PC-3 (cell line): ENCODE measurements around the gene LPCAT1. TPM values are rescaled to one million over a fixed set of nuclear protein-coding genes. Genes with fewer than 3 reads are reported as not detected.

Experiments
- ATAC-seq: fragments of 200-7000 bp; cut with Tn5 transposase; 2 replicates; pipeline ENCODE4 v1.9.1; 2020; ENCODE audit warnings: mild to moderate bottlenecking, moderate library complexity
- BruUV-seq: library from RNA; stranded (reverse); fragments of 400-500 nt; replicated peaks from 2 replicates; lab custom pipeline; 2021; lab: Mats Ljungman, UMichigan
- CTCF ChIA-PET: fragments of 300-600 bp; sonication (Branson Sonifier 250); formaldehyde crosslinking; loops from one replicate; lab custom pipeline; 2022; ENCODE audit warnings: antibody characterized with exemption; lab: Charles Lee
- POLR2A ChIA-PET: fragments of 300-600 bp; sonication (Branson Sonifier 250); formaldehyde crosslinking; loops from one replicate; lab custom pipeline; 2022; ENCODE audit warnings: antibody characterized with exemption; ENCODE audit not compliant: unreplicated experiment; lab: Charles Lee
- DNase-seq: peaks from one replicate; pipeline ENCODE4 v3.0.0-alpha.2; 2015
- H2AFZ ChIP-seq: fragments of 300-600 bp; sonication (generic); 2 replicates; pipeline ENCODE4 v1.6.0; 2016; ENCODE audit warnings: antibody characterized with exemption, low read length
- H3F3A ChIP-seq: fragments of 300-600 bp; sonication (generic); one replicate; pipeline ENCODE4 v1.6.0; 2017; ENCODE audit warnings: antibody characterized with exemption, low read length, control low read depth, mild to moderate bottlenecking; ENCODE audit not compliant: unreplicated experiment
- H3K27ac ChIP-seq: fragments of 300-600 bp; sonication (generic); 2 replicates; pipeline ENCODE4 v1.5.1; 2016; ENCODE audit warnings: mild to moderate bottlenecking, low read length
- H3K27me3 ChIP-seq: fragments of 300-600 bp; sonication (generic); 2 replicates; pipeline ENCODE4 v1.6.1; 2016; ENCODE audit warnings: low read length, mixed read lengths
- H3K36me3 ChIP-seq: fragments of 300-600 bp; sonication (generic); 2 replicates; pipeline ENCODE4 v1.6.1; 2016; ENCODE audit warnings: low read depth, mixed run types, low read length, mixed read lengths
- H3K4me1 ChIP-seq: fragments of 300-600 bp; sonication (generic); 2 replicates; pipeline ENCODE4 v1.5.1; 2016; ENCODE audit warnings: low read length; ENCODE audit not compliant: insufficient read depth
- H3K4me2 ChIP-seq: fragments of 300-600 bp; sonication (generic); 2 replicates; pipeline ENCODE4 v1.6.0; 2016; ENCODE audit warnings: low read length
- H3K4me3 ChIP-seq: fragments of 300-600 bp; sonication (generic); 2 replicates; pipeline ENCODE4 v1.5.1; 2016; ENCODE audit warnings: mild to moderate bottlenecking, low read length, mixed read lengths
- H3K79me2 ChIP-seq: fragments of 300-600 bp; sonication (generic); 2 replicates; pipeline ENCODE4 v1.6.1; 2017; ENCODE audit warnings: low read length, mixed read lengths
- H3K9ac ChIP-seq: fragments of 300-600 bp; sonication (generic); 2 replicates; pipeline ENCODE4 v1.6.0; 2016; ENCODE audit warnings: mild to moderate bottlenecking, low read length
- H3K9me2 ChIP-seq: fragments of 300-600 bp; sonication (generic); replicated peaks from 2 replicates; pipeline ENCODE4 v1.6.1; 2016; ENCODE audit warnings: mixed run types, low read length, mixed read lengths
- H3K9me3 ChIP-seq: fragments of 300-600 bp; sonication (generic); 2 replicates; pipeline ENCODE4 v1.6.1; 2016; ENCODE audit warnings: low read length, mixed read lengths
- H4K20me1 ChIP-seq: fragments of 300-600 bp; sonication (generic); 2 replicates; pipeline ENCODE4 v1.6.1; 2016; ENCODE audit warnings: low read length, mixed read lengths
- EZH2 ChIP-seq: fragments of 300-600 bp; sonication (generic); IDR thresholded peaks from one replicate; pipeline ENCODE4 v1.6.1; 2017; ENCODE audit warnings: antibody characterized with exemption, mild to moderate bottlenecking, low read length; ENCODE audit not compliant: unreplicated experiment
- EZH2phosphoT487 ChIP-seq: fragments of 300-600 bp; sonication (generic); IDR thresholded peaks from 2 replicates; pipeline ENCODE4 v1.6.1; 2018; ENCODE audit warnings: mild to moderate bottlenecking, antibody characterized with exemption, low read length, borderline replicate concordance
- intact Hi-C: fragments of 100-400 bp; cut with micrococcal nuclease; formaldehyde crosslinking; loops from 2 replicates; pipeline ENCODE4 v1.9.0; 2023
- total RNA-seq: library from RNA; depleted of rRNA; stranded (reverse); fragments of >200 nt; gene quantifications from 2 replicates; pipeline ENCODE4 v1.2.3, GENCODE V29; 2014
- TF ChIP-seq, protein P1 (sequence below): fragments of 300-600 bp; sonication (generic); conservative IDR thresholded peaks from 2 replicates; pipeline ENCODE4 v1.5.1; 2017; ENCODE audit warnings: antibody characterized with exemption, low read depth, mild to moderate bottlenecking, low read length

The LPCAT1 gene
- total RNA-seq, 1 experiment from 2014 or later, result 121 TPM

DNA sequence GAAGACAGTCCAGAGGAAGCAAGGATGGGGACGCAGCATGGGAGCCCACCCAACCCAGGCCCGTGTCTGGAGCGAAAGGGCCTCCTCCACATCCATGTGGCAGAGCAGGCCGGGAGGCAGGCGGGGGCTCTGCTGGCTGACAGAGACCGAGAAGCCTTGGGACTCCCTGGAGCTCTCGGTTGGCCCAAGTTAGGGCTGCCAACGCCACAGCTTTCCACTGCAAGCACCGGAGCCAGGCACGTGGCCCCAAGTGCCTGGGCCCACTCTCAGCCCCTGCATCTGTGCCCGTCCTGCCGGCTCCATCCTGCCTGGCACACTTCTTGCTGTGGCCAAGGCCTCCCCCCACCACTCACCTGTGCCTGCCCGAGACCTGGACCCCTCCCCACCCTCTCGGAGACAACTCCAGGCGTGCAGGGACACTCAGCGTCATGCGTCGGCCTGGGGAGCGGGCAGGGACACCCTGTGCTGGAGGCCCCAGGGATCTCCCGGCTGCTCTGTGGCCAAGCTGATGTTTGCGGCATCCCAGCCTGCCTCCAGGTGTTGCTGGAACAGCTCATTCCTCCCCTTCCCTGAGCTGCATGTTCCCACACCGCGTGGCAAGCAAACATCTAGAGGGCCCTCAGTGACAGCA lies 110.0 kb downstream of the LPCAT1 start:
- Histone ChIP-seq H4K20me1 (no peaks in the 10 kb centered on the region), H3K9me2 (no peaks in the 10 kb centered on the region), H3K4me2 (no peak overlapping the region), H3K4me3 (no peak overlapping the region), H2AFZ (no peak overlapping the region), H3K9me3 (no peaks in the 10 kb centered on the region), H3K27me3 (no peaks in the 10 kb centered on the region), H3K27ac (no peak overlapping the region), H3K36me3 (no peaks in the 10 kb centered on the region), H3K4me1 (no peaks in the 10 kb centered on the region), H3K79me2 (no peaks in the 10 kb centered on the region), H3F3A (no peaks in the 10 kb centered on the region), H3K9ac (no peak overlapping the region)
- CTCF ChIA-PET, result no interaction called here
- no peak for TF ChIP-seq EZH2phosphoT487
- no peak for TF ChIP-seq EZH2
- no peak for ATAC-seq
- intact Hi-C loops, result no loop called here
- DNase-seq, result no peak
- POLR2A ChIA-PET, result no interaction called here
- BruUV-seq, result no TSS peak

DNA sequence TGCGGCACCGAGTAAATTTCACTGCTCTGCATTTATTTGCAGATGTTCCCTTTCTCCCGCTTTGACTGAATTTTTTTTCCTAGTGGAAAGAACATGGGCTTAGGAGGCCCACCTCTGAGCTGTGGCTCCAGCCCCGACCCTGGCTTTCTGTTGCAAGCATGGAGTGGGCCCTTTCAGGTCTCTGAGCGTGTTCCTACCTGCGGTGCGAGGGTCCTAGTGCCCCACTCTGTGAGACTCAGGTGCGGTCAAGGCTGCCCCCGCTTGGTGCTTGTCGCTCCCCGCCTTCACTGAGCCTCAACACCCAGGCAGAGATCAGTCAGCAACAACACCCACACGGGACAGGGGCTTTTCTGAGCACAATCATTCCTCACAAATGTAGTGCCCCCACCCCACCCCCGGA lies 110.5 kb downstream of the LPCAT1 start:
- H3K4me2 ChIP-seq, result no peak overlapping the region
- ATAC-seq, result no peak
- POLR2A ChIA-PET, result no interaction called here
- H3K4me3 ChIP-seq, result no peak overlapping the region
- TF ChIP-seq EZH2, result no peak
- no peaks in the 10 kb centered on the region for H3K4me1 ChIP-seq
- no peaks in the 10 kb centered on the region for H3K27me3 ChIP-seq
- H3K27ac ChIP-seq, result no peak overlapping the region
- no peaks in the 10 kb centered on the region for H4K20me1 ChIP-seq
- H3K36me3 ChIP-seq, result no peaks in the 10 kb centered on the region
- no peak overlapping the region for H3K9ac ChIP-seq
- H3K79me2 ChIP-seq, result no peaks in the 10 kb centered on the region
- H3K9me3 ChIP-seq, result no peaks in the 10 kb centered on the region
- intact Hi-C loops, result no loop called here
- H2AFZ ChIP-seq, result no peak overlapping the region
- H3F3A ChIP-seq, result no peaks in the 10 kb centered on the region
- BruUV-seq, result no TSS peak
- CTCF ChIA-PET, result no interaction called here
- H3K9me2 ChIP-seq, result no peaks in the 10 kb centered on the region
- DNase-seq, result no peak

DNA sequence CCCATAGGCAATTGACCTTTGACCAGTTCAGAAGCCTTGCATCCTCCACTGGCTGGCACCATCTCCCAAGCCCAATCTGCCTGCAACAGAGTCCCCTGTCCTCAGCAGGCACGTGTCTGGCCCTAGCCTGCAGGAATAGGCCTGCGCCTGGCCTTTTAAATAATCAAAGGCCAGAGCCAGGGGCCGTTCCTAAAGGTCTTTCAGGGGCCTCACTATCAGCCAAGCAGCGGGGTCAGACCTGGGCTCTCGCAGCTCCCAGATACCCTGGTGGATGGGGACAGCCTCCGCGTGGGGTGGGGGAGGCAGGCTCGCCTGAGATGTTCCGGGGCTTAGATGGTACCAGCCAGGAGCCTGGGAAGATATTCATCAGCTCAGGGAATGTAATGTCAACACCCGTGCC lies 111.1 kb downstream of the LPCAT1 start:
- H3K4me1 ChIP-seq, result no peaks in the 10 kb centered on the region
- no peaks in the 10 kb centered on the region for H3K9me3 ChIP-seq
- no peaks in the 10 kb centered on the region for H3K27me3 ChIP-seq
- ChIA-PET CTCF (no interaction called here), POLR2A (no interaction called here)
- no peak overlapping the region for H2AFZ ChIP-seq
- ATAC-seq (no peak), DNase-seq (no peak)
- H3K9me2 ChIP-seq, result no peaks in the 10 kb centered on the region
- no peaks in the 10 kb centered on the region for H4K20me1 ChIP-seq
- H3K79me2 ChIP-seq, result no peaks in the 10 kb centered on the region
- no peak overlapping the region for H3K9ac ChIP-seq
- no peak overlapping the region for H3K27ac ChIP-seq
- no peak overlapping the region for H3K4me3 ChIP-seq
- intact Hi-C loops, result no loop called here
- H3F3A ChIP-seq, result no peaks in the 10 kb centered on the region
- no TSS peak for BruUV-seq
- H3K4me2 ChIP-seq, result no peak overlapping the region
- no peak for TF ChIP-seq EZH2
- TF ChIP-seq, protein P1, sequence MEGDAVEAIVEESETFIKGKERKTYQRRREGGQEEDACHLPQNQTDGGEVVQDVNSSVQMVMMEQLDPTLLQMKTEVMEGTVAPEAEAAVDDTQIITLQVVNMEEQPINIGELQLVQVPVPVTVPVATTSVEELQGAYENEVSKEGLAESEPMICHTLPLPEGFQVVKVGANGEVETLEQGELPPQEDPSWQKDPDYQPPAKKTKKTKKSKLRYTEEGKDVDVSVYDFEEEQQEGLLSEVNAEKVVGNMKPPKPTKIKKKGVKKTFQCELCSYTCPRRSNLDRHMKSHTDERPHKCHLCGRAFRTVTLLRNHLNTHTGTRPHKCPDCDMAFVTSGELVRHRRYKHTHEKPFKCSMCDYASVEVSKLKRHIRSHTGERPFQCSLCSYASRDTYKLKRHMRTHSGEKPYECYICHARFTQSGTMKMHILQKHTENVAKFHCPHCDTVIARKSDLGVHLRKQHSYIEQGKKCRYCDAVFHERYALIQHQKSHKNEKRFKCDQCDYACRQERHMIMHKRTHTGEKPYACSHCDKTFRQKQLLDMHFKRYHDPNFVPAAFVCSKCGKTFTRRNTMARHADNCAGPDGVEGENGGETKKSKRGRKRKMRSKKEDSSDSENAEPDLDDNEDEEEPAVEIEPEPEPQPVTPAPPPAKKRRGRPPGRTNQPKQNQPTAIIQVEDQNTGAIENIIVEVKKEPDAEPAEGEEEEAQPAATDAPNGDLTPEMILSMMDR, result no peak
- TF ChIP-seq EZH2phosphoT487, result no peak
- no peaks in the 10 kb centered on the region for H3K36me3 ChIP-seq

DNA sequence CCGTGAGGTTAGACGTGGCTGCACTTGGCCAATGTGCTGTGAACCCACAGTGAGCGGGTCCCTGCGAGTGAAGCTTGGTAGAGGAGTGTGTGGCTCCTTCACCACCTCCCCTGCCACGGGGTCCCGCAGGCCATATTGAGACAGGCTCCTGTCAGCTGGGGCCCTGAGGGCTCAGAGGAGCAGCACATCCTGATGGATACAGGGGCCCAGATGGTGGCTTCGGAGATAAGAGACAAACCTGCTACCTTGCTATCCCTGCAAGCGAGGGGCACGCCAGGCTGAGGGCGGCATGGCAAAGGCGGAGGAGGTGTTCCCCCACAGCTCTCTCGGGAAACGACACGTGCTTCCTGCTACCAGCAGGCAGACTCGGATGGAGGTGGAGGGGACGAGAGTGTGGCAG lies 111.6 kb downstream of the LPCAT1 start:
- H3K27me3 ChIP-seq, result peaks cover 4% of the 10 kb centered on the region; the same call in 1 of the 2 replicates
- no peak overlapping the region for H3K9ac ChIP-seq
- POLR2A ChIA-PET, result no interaction called here
- no peaks in the 10 kb centered on the region for H3F3A ChIP-seq
- H2AFZ ChIP-seq, result no peak overlapping the region
- TF ChIP-seq, protein P1, result no peak
- TF ChIP-seq EZH2phosphoT487 (no peak), EZH2 (no peak)
- H4K20me1 ChIP-seq, result no peaks in the 10 kb centered on the region
- no peak overlapping the region for H3K27ac ChIP-seq
- intact Hi-C loops, result no loop called here
- H3K9me2 ChIP-seq, result no peaks in the 10 kb centered on the region
- DNase-seq (no peak), ATAC-seq (no peak)
- no TSS peak for BruUV-seq
- no peaks in the 10 kb centered on the region for H3K4me1 ChIP-seq
- CTCF ChIA-PET, result no interaction called here
- no peaks in the 10 kb centered on the region for H3K36me3 ChIP-seq
- no peaks in the 10 kb centered on the region for H3K9me3 ChIP-seq
- no peak overlapping the region for H3K4me3 ChIP-seq
- H3K4me2 ChIP-seq, result no peak overlapping the region
- no peaks in the 10 kb centered on the region for H3K79me2 ChIP-seq
